OCI-LY7 (cell line): ENCODE measurements around the gene MAPKAPK5. TPM values are rescaled to one million over a fixed set of nuclear protein-coding genes. Genes with fewer than 3 reads are reported as not detected.

Experiments used
- BruUV-seq: library from RNA; stranded (reverse); fragments of 400-500 nt; replicated peaks from 2 replicates; lab custom pipeline; 2021; lab: Mats Ljungman, UMichigan
- CTCF ChIA-PET: fragments of 300-600 bp; sonication (Branson Sonifier 250); formaldehyde crosslinking; loops from one replicate; lab custom pipeline; 2022; ENCODE audit warnings: antibody characterized with exemption; ENCODE audit not compliant: unreplicated experiment; lab: Charles Lee
- POLR2A ChIA-PET: fragments of 300-600 bp; sonication (Branson Sonifier 250); formaldehyde crosslinking; loops from one replicate; lab custom pipeline; 2022; ENCODE audit warnings: antibody characterized with exemption; lab: Charles Lee
- DNase-seq: peaks from one replicate; pipeline ENCODE4 v3.0.0-alpha.2; 2015; ENCODE audit warnings: low spot score
- H2AFZ ChIP-seq: fragments of 200-600 bp; sonication (generic), shearing (Covaris generic); 2 replicates; pipeline ENCODE4 v1.6.1; 2014; ENCODE audit warnings: mild to moderate bottlenecking, antibody characterized with exemption, low read length, moderate library complexity
- H3K27ac ChIP-seq: fragments of 200-600 bp; sonication (generic); 2 replicates; pipeline ENCODE4 v1.5.1; 2014; ENCODE audit warnings: mixed run types, low read depth, mild to moderate bottlenecking, moderate library complexity, low read length, inconsistent platforms; ENCODE audit not compliant: poor library complexity, severe bottlenecking
- H3K36me3 ChIP-seq: fragments of 200-600 bp; sonication (generic); 2 replicates; pipeline ENCODE4 v1.6.1; 2014; ENCODE audit warnings: mild to moderate bottlenecking, antibody characterized with exemption, low read length, moderate library complexity, mixed read lengths; ENCODE audit not compliant: insufficient read depth
- H3K4me1 ChIP-seq: fragments of 200-600 bp; sonication (generic); 2 replicates; pipeline ENCODE4 v1.5.1; 2014; ENCODE audit warnings: mild to moderate bottlenecking, low read length; ENCODE audit not compliant: insufficient read depth, poor library complexity, severe bottlenecking
- H3K4me2 ChIP-seq: fragments of 200-600 bp; sonication (generic); 2 replicates; pipeline ENCODE4 v1.6.1; 2014; ENCODE audit warnings: mild to moderate bottlenecking, low read length
- H3K4me3 ChIP-seq: fragments of 200-600 bp; sonication (generic); 2 replicates; pipeline ENCODE4 v1.5.1; 2014; ENCODE audit warnings: mild to moderate bottlenecking, low read depth, low read length; ENCODE audit not compliant: poor library complexity, severe bottlenecking
- H3K79me2 ChIP-seq: fragments of 200-600 bp; sonication (generic); 2 replicates; pipeline ENCODE4 v1.6.1; 2016; ENCODE audit warnings: low read depth, mild to moderate bottlenecking, low read length, moderate library complexity, mixed read lengths; ENCODE audit not compliant: insufficient read depth
- H3K9me2 ChIP-seq: fragments of 200-600 bp; sonication (generic); 2 replicates; pipeline ENCODE4 v1.6.1; 2016; ENCODE audit warnings: mild to moderate bottlenecking, low read length, mixed read lengths; ENCODE audit not compliant: insufficient read depth
- H3K9me3 ChIP-seq: fragments of 200-600 bp; sonication (generic); 2 replicates; pipeline ENCODE4 v1.6.1; 2014; ENCODE audit warnings: mild to moderate bottlenecking, mixed run types, low read length, mixed read lengths
- H4K20me1 ChIP-seq: fragments of 200-600 bp; sonication (generic); 2 replicates; pipeline ENCODE4 v1.6.1; 2014; ENCODE audit warnings: mild to moderate bottlenecking, antibody characterized with exemption, low read length, moderate library complexity, mixed read lengths; ENCODE audit not compliant: insufficient read depth
- EZH2phosphoT487 ChIP-seq: fragments of 200-600 bp; sonication (generic); IDR thresholded peaks from 2 replicates; pipeline ENCODE4 v1.6.1; 2018; ENCODE audit warnings: low read depth, borderline replicate concordance, mild to moderate bottlenecking, mixed run types, antibody characterized with exemption, low read length, moderate library complexity, mixed read lengths
- intact Hi-C: fragments of 100-400 bp; cut with micrococcal nuclease; formaldehyde crosslinking; loops from one replicate; pipeline ENCODE4 v1.10.0; 2022; ENCODE audit not compliant: unreplicated experiment
- total RNA-seq, 2 experiments: library from RNA; depleted of rRNA in 1 of 2; stranded (reverse); fragments of >200 nt in 1 of 2; shearing (Covaris generic) in 1 of 2; gene quantifications; 2 replicates each; pipeline ENCODE4 v1.2.3, GENCODE V29; 2014 to 2022
- TF ChIP-seq, protein P1 (sequence below): fragments of 200-600 bp; sonication (generic); conservative IDR thresholded peaks from 2 replicates; pipeline ENCODE4 v1.5.1; 2014; ENCODE audit warnings: mild to moderate bottlenecking, antibody characterized with exemption, low read length, moderate library complexity, mixed read lengths

MAPKAPK5 gene
- total RNA-seq, 2 experiments from 2014 or later, result 74.6 to 83.5 TPM

- peaks cover 92% of the 10 kb centered on the region for H3K36me3 ChIP-seq
- no peaks in the 10 kb centered on the region for H4K20me1 ChIP-seq
- H3K9me2 ChIP-seq, result no peaks in the 10 kb centered on the region
- H3K4me2 ChIP-seq, result no peak overlapping the region
- H3K9me3 ChIP-seq, result no peaks in the 10 kb centered on the region
- H3K79me2 ChIP-seq, result no peaks in the 10 kb centered on the region
- no peak overlapping the region for H3K4me3 ChIP-seq
- intact Hi-C loops, result no loop called here
- H3K27ac ChIP-seq, result no peak overlapping the region
- H3K4me1 ChIP-seq, result no peaks in the 10 kb centered on the region
- BruUV-seq, result no TSS peak
- H2AFZ ChIP-seq, result no peak overlapping the region
- TF ChIP-seq EZH2phosphoT487, result no peak
- TF ChIP-seq, protein P1, sequence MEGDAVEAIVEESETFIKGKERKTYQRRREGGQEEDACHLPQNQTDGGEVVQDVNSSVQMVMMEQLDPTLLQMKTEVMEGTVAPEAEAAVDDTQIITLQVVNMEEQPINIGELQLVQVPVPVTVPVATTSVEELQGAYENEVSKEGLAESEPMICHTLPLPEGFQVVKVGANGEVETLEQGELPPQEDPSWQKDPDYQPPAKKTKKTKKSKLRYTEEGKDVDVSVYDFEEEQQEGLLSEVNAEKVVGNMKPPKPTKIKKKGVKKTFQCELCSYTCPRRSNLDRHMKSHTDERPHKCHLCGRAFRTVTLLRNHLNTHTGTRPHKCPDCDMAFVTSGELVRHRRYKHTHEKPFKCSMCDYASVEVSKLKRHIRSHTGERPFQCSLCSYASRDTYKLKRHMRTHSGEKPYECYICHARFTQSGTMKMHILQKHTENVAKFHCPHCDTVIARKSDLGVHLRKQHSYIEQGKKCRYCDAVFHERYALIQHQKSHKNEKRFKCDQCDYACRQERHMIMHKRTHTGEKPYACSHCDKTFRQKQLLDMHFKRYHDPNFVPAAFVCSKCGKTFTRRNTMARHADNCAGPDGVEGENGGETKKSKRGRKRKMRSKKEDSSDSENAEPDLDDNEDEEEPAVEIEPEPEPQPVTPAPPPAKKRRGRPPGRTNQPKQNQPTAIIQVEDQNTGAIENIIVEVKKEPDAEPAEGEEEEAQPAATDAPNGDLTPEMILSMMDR, result no peak
- no peak for DNase-seq
- POLR2A ChIA-PET, result no interaction called here
- CTCF ChIA-PET, result no interaction called here
Measured at GRCh38 chr12:111873113-111873512, 31.1 kb downstream of the MAPKAPK5 start.

DNA sequence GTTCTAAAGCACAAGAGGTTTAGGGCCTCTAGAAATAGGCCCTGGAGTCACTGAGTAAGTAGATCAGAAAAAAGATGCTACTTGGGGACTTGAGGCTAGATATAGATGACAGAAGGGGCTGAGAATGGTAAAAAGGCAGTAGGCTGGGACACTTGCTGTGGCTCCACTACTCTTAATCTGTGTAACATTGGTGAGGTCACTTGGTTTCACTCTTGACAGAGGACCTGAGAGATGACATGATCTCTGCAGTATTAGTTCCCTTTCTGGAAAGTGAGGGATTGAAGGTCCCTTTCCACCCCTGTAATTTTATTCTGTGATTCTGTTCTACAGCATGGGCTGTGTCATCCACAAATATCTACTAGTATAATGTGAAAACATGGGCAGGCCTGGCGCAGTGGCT is 39.7 kb downstream of the MAPKAPK5 start:
- Histone ChIP-seq H3K4me2 (no peak overlapping the region), H3K36me3 (peaks cover 92% of the 10 kb centered on the region), H2AFZ (no peak overlapping the region), H3K4me3 (no peak overlapping the region), H3K27ac (no peak overlapping the region), H4K20me1 (no peaks in the 10 kb centered on the region), H3K9me2 (no peaks in the 10 kb centered on the region), H3K4me1 (no peaks in the 10 kb centered on the region), H3K9me3 (no peaks in the 10 kb centered on the region), H3K79me2 (no peaks in the 10 kb centered on the region)
- no peak for TF ChIP-seq EZH2phosphoT487
- TF ChIP-seq, protein P1, result no peak
- no TSS peak for BruUV-seq
- DNase-seq, result no peak
- intact Hi-C loops, result no loop called here
- CTCF ChIA-PET, result no interaction called here
- POLR2A ChIA-PET, result no interaction called here

GRCh38 chr12:111886662-111887545 is 44.9 kb downstream of the MAPKAPK5 start:
- TF ChIP-seq EZH2phosphoT487, result no peak
- TF ChIP-seq, protein P1, result no peak
- intact Hi-C loops, result no loop called here
- Histone ChIP-seq H3K9me2 (no peaks in the 10 kb centered on the region), H3K79me2 (no peaks in the 10 kb centered on the region), H3K4me3 (no peak overlapping the region), H3K36me3 (peaks cover 95% of the 10 kb centered on the region), H3K9me3 (no peaks in the 10 kb centered on the region), H2AFZ (no peak overlapping the region), H4K20me1 (no peaks in the 10 kb centered on the region), H3K27ac (no peak overlapping the region), H3K4me1 (no peaks in the 10 kb centered on the region), H3K4me2 (no peak overlapping the region)
- ChIA-PET CTCF (no interaction called here), POLR2A (no interaction called here)
- DNase-seq, result no peak
- BruUV-seq, result no TSS peak
